Immature natural killer cell (primary cell): ENCODE data around the gene CD4. TPM values are rescaled to one million over a fixed set of nuclear protein-coding genes. Genes with fewer than 3 reads are reported as not detected.
"Not testable (repeated sequence)": the region's sequence is repeated elsewhere in the genome, so short reads cannot be mapped to it uniquely, and the experiment has no call there.

ENCODE experiments used
- DNase-seq, 3 donors: peaks; one replicate each; pipeline ENCODE4 v3.0.0; 2022; ENCODE audit warnings: mixed read lengths in 1 of 3
- H3K27ac Mint-ChIP-seq, 6 donors: one replicate each; pipeline ENCODE4 v1.8.0; 2020; ENCODE audit warnings: mixed read lengths in 6 of 6, mild to moderate bottlenecking in 5 of 6, inconsistent platforms in 4 of 6, moderate library complexity in 3 of 6
- H3K27me3 Mint-ChIP-seq, 3 donors: one replicate each; pipeline ENCODE4 v1.8.0; 2020 to 2021; ENCODE audit warnings: low read depth in 3 of 3, mild to moderate bottlenecking in 3 of 3, mixed read lengths in 3 of 3, moderate library complexity in 3 of 3, inconsistent platforms in 1 of 3
- H3K36me3 Mint-ChIP-seq, 3 donors: one replicate each; pipeline ENCODE4 v1.8.0; 2020; ENCODE audit warnings: mixed read lengths in 3 of 3, inconsistent platforms in 2 of 3, mild to moderate bottlenecking in 2 of 3
- H3K4me1 Mint-ChIP-seq, 2 donors: one replicate each; pipeline ENCODE4 v1.8.0; 2020; ENCODE audit warnings: inconsistent platforms in 2 of 2, mild to moderate bottlenecking in 2 of 2, mixed read lengths in 2 of 2, moderate library complexity in 1 of 2
- H3K4me3 Mint-ChIP-seq, 5 donors: one replicate each; pipeline ENCODE4 v1.8.0; 2020; ENCODE audit warnings: mild to moderate bottlenecking in 5 of 5, mixed read lengths in 5 of 5, inconsistent platforms in 3 of 5, moderate library complexity in 3 of 5
- H3K9me3 Mint-ChIP-seq, 6 donors: one replicate each; pipeline ENCODE4 v1.8.0; 2020; ENCODE audit warnings: mild to moderate bottlenecking in 6 of 6, mixed read lengths in 6 of 6, inconsistent platforms in 4 of 6, moderate library complexity in 3 of 6
- polyA plus RNA-seq, 3 donors: library from polyadenylated mRNA; unstranded; fragments of 300-500 nt; fragmentation: Illumina TruSeq; gene quantifications; one replicate each; pipeline ENCODE4 v1.2.3, GENCODE V29; 2021

CD4 gene
- polyA plus RNA-seq, 3 donors from 2014 or later = 2.0 to 11.7 (median 6.6) TPM

DNA sequence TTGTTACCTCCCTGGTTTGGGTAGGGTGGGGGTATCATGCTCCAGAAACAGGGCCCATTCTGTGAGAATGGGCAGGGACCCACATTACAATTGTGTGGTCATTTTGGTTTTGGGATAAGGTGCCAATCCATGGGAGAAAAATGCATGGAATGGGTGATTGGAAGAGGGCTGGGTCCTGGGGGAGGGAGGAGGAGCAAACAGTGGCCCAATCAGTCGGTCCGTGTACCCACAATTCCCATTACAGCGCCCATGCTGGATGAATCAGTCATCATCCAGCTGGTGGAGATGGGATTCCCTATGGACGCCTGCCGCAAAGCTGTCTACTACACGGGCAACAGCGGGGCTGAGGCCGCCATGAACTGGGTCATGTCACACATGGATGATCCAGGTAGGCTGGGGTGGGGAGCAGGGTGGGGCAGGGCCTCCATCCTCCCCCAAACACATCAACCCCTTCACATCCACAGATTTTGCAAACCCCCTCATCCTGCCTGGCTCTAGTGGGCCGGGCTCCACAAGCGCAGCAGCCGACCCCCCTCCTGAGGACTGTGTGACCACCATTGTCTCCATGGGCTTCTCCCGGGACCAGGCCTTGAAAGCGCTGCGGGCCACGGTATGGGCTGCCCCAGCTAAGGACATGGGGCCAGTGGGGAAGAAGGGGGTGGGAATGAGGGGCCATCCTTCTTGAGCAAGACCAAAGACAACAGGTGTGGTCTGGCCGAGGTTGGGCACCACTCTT lies 74.4 kb downstream of the CD4 start:
- DNase-seq = no peak
- peaks cover 2 to 4% (median 4%) of the 10 kb centered on the region in 3 donors for H3K27me3 Mint-ChIP-seq
- peaks cover 23 to 36% (median 29%) of the 10 kb centered on the region in 3 donors for H3K36me3 Mint-ChIP-seq
- H3K4me1 Mint-ChIP-seq = peaks cover 15 to 18% of the 10 kb centered on the region in 2 donors
- no peaks in the 10 kb centered on the region for H3K9me3 Mint-ChIP-seq
- no peak overlapping the region for H3K4me3 Mint-ChIP-seq
- H3K27ac Mint-ChIP-seq = no peak overlapping the region

DNA sequence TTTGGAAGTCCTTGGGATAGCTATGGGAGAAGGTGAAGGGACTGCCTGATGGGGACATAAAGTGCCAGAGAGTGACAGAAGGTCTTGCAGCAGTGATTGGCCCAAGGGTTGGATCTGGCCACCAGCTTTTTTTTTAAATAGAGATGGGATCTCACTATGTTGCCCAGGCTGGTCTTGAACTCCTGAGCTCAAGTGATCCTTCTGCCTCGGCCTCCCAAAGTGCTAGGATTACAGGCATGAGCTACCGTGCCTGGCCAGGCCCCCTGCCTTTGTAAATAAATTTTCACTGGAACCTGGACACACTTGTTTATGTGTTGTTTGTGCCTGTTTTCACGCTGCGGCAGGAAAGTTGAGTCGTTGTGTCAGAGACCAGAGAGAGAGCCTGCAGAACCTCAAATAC lies 76.0 kb downstream of the CD4 start:
- not testable (repeated sequence) for H3K27me3 Mint-ChIP-seq, DNase-seq, H3K9me3 Mint-ChIP-seq
- Mint-ChIP-seq H3K4me3 (peak overlapping the region in 4 of 5 donors; percentile 31 to 62 (median 37)), H3K27ac (peak overlapping the region in 3 of 6 donors; percentile 15 to 57 (median 38)), H3K36me3 (peaks cover 22 to 38% (median 29%) of the 10 kb centered on the region in 3 donors), H3K4me1 (peaks cover 28 to 31% of the 10 kb centered on the region in 2 donors)

DNA sequence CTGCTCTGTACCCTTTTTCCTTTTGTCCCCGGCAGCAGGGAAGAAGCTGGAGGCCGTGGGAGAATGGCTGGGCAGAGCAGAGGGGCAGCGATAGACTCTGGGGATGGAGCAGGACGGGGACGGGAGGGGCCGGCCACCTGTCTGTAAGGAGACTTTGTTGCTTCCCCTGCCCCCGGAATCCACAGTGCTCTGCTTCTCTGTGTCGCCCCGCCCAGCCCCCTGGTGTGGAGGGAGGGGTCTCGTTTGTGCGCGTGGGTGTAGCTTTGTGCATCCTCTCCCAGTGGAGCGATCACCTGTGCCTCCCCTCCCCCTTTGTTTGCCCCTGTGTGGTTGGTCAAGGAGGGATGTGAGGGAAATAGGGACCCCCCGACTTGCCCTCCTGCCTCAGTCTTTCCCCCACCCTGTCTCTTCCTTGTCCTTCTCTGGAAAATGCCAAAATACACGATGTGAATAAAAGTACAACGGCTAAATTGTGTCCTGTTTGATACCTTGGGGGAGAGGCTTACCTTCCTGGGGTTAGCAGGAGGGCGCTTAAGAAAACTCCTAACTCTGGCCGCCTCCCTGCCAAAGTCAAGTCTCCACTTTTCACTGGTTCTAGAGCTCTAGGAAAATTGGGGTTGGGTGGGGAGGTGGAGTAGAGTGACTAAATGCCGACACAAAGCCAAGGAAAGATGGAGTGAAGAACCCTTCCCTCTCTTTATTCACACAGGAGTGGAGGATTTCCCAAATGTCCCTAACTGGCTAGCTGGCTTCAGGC lies 77.0 kb downstream of the CD4 start:
- no peaks in the 10 kb centered on the region for H3K9me3 Mint-ChIP-seq
- peak overlapping the region; percentile 91 to 95 (median 92) for H3K4me3 Mint-ChIP-seq
- peaks cover 38 to 41% of the 10 kb centered on the region in 2 donors for H3K4me1 Mint-ChIP-seq
- no peak for DNase-seq
- H3K36me3 Mint-ChIP-seq = peaks cover 12 to 34% (median 23%) of the 10 kb centered on the region in 3 donors
- peaks cover 3 to 4% (median 4%) of the 10 kb centered on the region in 3 donors for H3K27me3 Mint-ChIP-seq
- H3K27ac Mint-ChIP-seq = peak overlapping the region in 3 of 6 donors; percentile 9 to 87 (median 49)

DNA sequence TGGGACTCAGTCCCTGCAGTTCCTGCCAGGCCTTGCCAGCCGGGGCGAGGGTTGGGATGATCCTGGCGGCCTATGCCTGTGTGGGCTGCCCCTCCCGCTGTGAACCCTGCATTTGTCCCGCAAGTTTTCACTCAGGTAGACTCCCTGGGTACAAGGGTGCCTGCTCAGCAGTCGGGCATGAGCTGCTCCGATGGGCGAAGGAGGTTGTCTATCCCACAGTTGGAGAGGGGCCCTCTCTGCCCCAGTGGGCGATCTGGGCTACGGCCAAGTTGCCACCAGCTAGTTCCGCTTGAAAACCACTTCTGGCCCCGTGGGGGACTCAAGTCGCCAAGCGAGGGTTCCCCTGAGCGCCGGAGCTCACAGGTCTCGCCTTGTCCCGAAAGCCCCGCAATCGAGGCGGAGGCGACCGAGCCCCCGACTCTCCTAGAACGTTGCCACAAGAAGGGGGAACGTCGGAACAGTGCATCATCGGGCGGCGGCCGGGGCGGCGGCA lies 77.6 kb downstream of the CD4 start:
- Mint-ChIP-seq H3K9me3 (no peaks in the 10 kb centered on the region), H3K27ac (peak overlapping the region; percentile 66 to 95 (median 87)), H3K4me3 (peak overlapping the region; percentile 91 to 95 (median 92)), H3K27me3 (peaks cover 3 to 4% (median 4%) of the 10 kb centered on the region in 3 donors), H3K4me1 (peaks cover 45 to 46% of the 10 kb centered on the region in 2 donors), H3K36me3 (peaks cover 12 to 31% (median 21%) of the 10 kb centered on the region in 3 donors)
- DNase-seq = no peak

DNA sequence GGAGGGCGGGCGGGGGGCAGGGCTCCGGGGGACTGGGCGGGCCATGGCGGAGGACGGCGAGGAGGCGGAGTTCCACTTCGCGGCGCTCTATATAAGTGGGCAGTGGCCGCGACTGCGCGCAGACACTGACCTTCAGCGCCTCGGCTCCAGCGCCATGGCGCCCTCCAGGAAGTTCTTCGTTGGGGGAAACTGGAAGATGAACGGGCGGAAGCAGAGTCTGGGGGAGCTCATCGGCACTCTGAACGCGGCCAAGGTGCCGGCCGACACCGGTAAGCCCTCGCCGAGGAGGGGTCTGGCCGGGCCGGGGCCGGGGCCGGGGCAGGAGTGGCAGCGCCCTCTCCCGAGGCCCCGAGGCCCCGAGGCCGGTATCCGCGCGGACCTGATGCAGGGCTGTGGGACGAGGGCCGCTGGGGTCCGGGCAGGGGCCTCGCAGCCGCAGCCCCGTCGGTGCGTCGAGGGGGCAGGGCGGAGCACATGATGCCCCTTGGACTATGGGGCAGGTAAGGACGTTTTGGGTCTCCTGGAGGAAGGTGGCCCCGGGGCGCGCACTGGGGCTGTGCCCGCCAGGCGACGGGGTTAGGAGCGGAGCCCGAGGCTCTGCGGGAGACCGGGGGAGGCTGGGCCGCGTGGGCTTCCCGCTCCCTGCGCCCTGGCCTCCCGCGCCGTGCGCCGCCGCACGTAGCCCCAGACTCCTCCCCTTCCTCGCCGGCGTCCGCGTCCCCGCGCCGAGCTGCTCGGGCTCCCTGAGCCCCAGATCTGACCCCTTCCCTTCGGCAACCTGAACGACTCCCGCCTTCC lies 78.3 kb downstream of the CD4 start, which contains the start of gene TPI1:
TSS of gene TPI1 (plus strand) at position 119 of the 798 bp plus-strand sequence. CDS start at position 155, 36 bp downstream.
- no peaks in the 10 kb centered on the region for H3K9me3 Mint-ChIP-seq
- peak; percentile 76 to 79 (median 78) for DNase-seq
- H3K36me3 Mint-ChIP-seq = peaks cover 8 to 26% (median 16%) of the 10 kb centered on the region in 3 donors
- peak within 1 kb of the TSS; percentile 66 to 95 (median 87) for H3K27ac Mint-ChIP-seq
- peaks cover 51 to 52% of the 10 kb centered on the region in 2 donors for H3K4me1 Mint-ChIP-seq
- H3K27me3 Mint-ChIP-seq = peaks cover 2 to 5% (median 3%) of the 10 kb centered on the region in 3 donors
- peak within 1 kb of the TSS; percentile 91 to 95 (median 92) for H3K4me3 Mint-ChIP-seq

DNA sequence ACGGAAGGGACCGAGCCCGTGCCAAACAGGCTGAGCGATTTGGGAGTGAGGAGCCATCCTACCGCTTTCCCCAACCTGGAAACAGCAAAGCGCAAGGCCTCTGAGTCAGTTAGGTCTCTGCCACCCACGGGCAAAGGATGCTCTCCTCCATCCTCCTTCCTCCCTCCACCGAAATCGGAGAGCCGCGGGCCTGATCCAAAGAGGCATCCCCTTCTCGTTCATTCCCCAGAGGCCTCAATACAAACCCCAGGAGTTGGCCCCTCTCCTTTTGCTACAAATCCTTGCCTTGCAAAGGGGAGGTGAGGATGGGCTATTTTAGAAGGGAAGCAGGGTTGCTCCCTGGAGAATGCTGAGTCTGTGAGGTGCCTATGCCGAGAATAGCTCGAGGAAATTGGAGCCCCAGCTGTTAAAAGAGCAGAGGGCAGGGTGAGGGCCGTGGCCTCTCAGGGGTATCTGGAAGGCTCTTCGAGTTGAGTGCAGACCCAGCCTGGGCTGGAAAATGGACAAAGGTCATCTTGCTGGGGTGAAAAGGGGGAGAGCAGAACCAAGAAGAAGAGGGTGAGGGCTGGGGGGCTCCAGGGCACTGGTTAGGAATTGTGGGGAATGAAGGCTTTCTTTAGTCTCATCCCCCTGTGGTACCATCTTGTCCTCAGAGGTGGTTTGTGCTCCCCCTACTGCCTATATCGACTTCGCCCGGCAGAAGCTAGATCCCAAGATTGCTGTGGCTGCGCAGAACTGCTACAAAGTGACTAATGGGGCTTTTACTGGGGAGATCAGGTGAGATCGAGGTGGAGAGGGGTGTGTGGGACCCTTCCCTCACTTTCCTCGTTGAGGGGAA lies 79.1 kb downstream of the CD4 start:
- H3K9me3 Mint-ChIP-seq = no peaks in the 10 kb centered on the region
- peaks cover 51 to 52% of the 10 kb centered on the region in 2 donors for H3K4me1 Mint-ChIP-seq
- peaks cover 2 to 6% (median 5%) of the 10 kb centered on the region in 3 donors for H3K27me3 Mint-ChIP-seq
- H3K4me3 Mint-ChIP-seq = peak overlapping the region; percentile 85 to 92 (median 86)
- H3K27ac Mint-ChIP-seq = peak overlapping the region; percentile 58 to 83 (median 80)
- peaks cover 6 to 21% (median 13%) of the 10 kb centered on the region in 3 donors for H3K36me3 Mint-ChIP-seq
- no peak for DNase-seq

DNA sequence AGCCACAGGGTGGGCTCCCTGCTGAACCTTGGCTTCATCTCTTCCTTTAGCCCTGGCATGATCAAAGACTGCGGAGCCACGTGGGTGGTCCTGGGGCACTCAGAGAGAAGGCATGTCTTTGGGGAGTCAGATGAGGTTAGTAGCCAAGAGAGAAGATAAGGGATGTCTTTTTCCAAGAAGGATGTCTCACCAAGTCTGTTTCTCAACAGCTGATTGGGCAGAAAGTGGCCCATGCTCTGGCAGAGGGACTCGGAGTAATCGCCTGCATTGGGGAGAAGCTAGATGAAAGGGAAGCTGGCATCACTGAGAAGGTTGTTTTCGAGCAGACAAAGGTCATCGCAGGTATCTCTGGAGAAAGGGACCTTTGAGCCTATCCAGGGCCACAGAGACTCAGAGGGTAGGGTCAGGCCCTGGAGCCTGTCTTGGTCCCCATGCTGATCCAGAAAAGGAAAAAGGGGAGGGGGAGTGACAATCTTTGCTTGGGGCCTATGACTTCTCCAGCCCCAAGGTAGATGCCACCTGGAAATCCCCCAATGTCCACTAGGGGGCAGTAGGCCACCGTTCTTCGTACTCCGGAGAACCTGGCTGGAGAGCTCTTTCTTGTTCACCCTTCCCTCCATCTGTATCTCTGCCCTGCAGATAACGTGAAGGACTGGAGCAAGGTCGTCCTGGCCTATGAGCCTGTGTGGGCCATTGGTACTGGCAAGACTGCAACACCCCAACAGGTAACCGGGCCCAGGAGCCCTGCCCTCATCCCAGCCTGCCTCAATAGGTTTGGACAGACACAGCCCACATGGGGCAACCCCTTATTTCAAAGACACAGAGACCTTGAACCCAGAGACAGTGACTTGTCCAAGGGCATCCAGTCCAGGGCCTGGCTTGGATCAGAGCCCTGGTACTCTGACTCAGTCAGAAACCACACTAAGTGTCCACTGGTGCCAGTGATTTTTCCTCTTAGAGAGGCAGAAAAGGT lies 80.0 kb downstream of the CD4 start:
- peak overlapping the region; percentile 58 to 87 (median 76) for H3K27ac Mint-ChIP-seq
- no peaks in the 10 kb centered on the region for H3K9me3 Mint-ChIP-seq
- H3K27me3 Mint-ChIP-seq = peaks cover 2 to 6% (median 5%) of the 10 kb centered on the region in 3 donors
- peak overlapping the region; percentile 85 to 92 (median 86) for H3K4me3 Mint-ChIP-seq
- H3K4me1 Mint-ChIP-seq = peaks cover 56 to 59% of the 10 kb centered on the region in 2 donors
- DNase-seq = peak; percentile 76 to 81 (median 76)
- peaks cover 4 to 20% (median 11%) of the 10 kb centered on the region in 3 donors for H3K36me3 Mint-ChIP-seq

DNA sequence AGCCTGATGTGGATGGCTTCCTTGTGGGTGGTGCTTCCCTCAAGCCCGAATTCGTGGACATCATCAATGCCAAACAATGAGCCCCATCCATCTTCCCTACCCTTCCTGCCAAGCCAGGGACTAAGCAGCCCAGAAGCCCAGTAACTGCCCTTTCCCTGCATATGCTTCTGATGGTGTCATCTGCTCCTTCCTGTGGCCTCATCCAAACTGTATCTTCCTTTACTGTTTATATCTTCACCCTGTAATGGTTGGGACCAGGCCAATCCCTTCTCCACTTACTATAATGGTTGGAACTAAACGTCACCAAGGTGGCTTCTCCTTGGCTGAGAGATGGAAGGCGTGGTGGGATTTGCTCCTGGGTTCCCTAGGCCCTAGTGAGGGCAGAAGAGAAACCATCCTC lies 81.0 kb downstream of the CD4 start:
- Mint-ChIP-seq H3K36me3 (peaks cover 0 to 13% (median 4%) of the 10 kb centered on the region in 3 donors), H3K4me3 (peak overlapping the region in 4 of 5 donors; percentile 14 to 64 (median 58)), H3K27ac (peak overlapping the region in 4 of 6 donors; percentile 33 to 49 (median 41)), H3K4me1 (peaks cover 57 to 59% of the 10 kb centered on the region in 2 donors)
- not testable (repeated sequence) for H3K27me3 Mint-ChIP-seq, H3K9me3 Mint-ChIP-seq, DNase-seq

Other genes with a start within 250 kb of the CD4 start
- gene IFFO1, start 233.5 kb upstream of the CD4 start, polyA plus RNA-seq = 10 to 100 TPM in 1 of 3 donors, 1 to 10 TPM in 2; 1.9 to 13.0 (median 3.1) TPM
- 10 to 100 TPM; 11.3 to 30.8 (median 18.0) TPM for gene NOP2, start 221.2 kb upstream of the CD4 start, polyA plus RNA-seq
- 10 to 100 TPM; 13.6 to 59.5 (median 20.7) TPM for gene CHD4, start 182.1 kb upstream of the CD4 start, polyA plus RNA-seq
- 10 to 100 TPM in 2 of 3 donors, 1 to 10 TPM in 1; 9.6 to 36.1 (median 11.6) TPM for gene LPAR5, start 153.6 kb upstream of the CD4 start, polyA plus RNA-seq
- 10 to 100 TPM in 1 of 3 donors, 1 to 10 TPM in 1, not detected in 1; 4.2 to 10.2 TPM for gene ACRBP, start 142.1 kb upstream of the CD4 start, polyA plus RNA-seq
- gene ING4, start 126.4 kb upstream of the CD4 start, polyA plus RNA-seq = 100 to 1,000 TPM in 1 of 3 donors, 10 to 100 TPM in 2; 60.7 to 156 (median 93.9) TPM
- 10 to 100 TPM; 14.6 to 41.5 (median 31.6) TPM for gene ZNF384, start 100.2 kb upstream of the CD4 start, polyA plus RNA-seq
- gene PIANP, start 88.7 kb upstream of the CD4 start, polyA plus RNA-seq = not detected
- gene COPS7A, start 65.5 kb upstream of the CD4 start, polyA plus RNA-seq = 10 to 100 TPM; 34.1 to 62.1 (median 45.6) TPM
- 100 to 1,000 TPM; 102 to 165 (median 155) TPM for gene MLF2, start 36.4 kb upstream of the CD4 start, polyA plus RNA-seq
- gene PTMS, start 23.2 kb upstream of the CD4 start, polyA plus RNA-seq = 1 to 10 TPM in 2 of 3 donors, under 1 TPM in 1; 0.40 to 8.0 (median 4.9) TPM
- gene LAG3, start 17.0 kb upstream of the CD4 start, polyA plus RNA-seq = 1 to 10 TPM; 1.3 to 8.3 (median 1.6) TPM
- not detected for gene GPR162, start 32.3 kb downstream of the CD4 start, polyA plus RNA-seq
- not detected for gene P3H3, start 38.9 kb downstream of the CD4 start, polyA plus RNA-seq
- gene GNB3, start 51.4 kb downstream of the CD4 start, polyA plus RNA-seq = not detected
- 1 to 10 TPM in 1 of 3 donors, under 1 TPM in 1, not detected in 1; 0.99 to 1.5 TPM for gene CDCA3, start 61.8 kb downstream of the CD4 start, polyA plus RNA-seq
- 10 to 100 TPM; 41.3 to 54.0 (median 52.0) TPM for gene USP5, start 62.6 kb downstream of the CD4 start, polyA plus RNA-seq
- gene TPI1, start 78.0 kb downstream of the CD4 start, polyA plus RNA-seq = 1,000 to 10,000 TPM in 1 of 3 donors, 100 to 1,000 TPM in 2; 801 to 1,209 (median 811) TPM
- 10 to 100 TPM; 11.2 to 17.0 (median 11.4) TPM for gene SPSB2, start 83.8 kb downstream of the CD4 start, polyA plus RNA-seq
- gene LRRC23, start 115.3 kb downstream of the CD4 start, polyA plus RNA-seq = 1 to 10 TPM; 2.3 to 4.4 (median 2.4) TPM
- 1 to 10 TPM; 2.0 to 6.5 (median 3.8) TPM for gene ENO2, start 125.1 kb downstream of the CD4 start, polyA plus RNA-seq
- gene ATN1, start 138.4 kb downstream of the CD4 start, polyA plus RNA-seq = 1 to 10 TPM in 2 of 3 donors, not detected in 1; 1.0 to 2.1 TPM
- gene RNU7-1, start 154.3 kb downstream of the CD4 start, polyA plus RNA-seq = not detected
- 100 to 1,000 TPM in 2 of 3 donors, 10 to 100 TPM in 1; 83.7 to 315 (median 170) TPM for gene C12orf57, start 154.5 kb downstream of the CD4 start, polyA plus RNA-seq
- 100 to 1,000 TPM; 231 to 513 (median 294) TPM for gene PTPN6, start 161.8 kb downstream of the CD4 start, polyA plus RNA-seq
- gene PHB2, start 181.1 kb downstream of the CD4 start, polyA plus RNA-seq = 100 to 1,000 TPM; 121 to 141 (median 136) TPM
- 10 to 100 TPM; 46.2 to 83.8 (median 65.5) TPM for gene EMG1, start 181.4 kb downstream of the CD4 start, polyA plus RNA-seq
- 10 to 100 TPM; 18.4 to 39.2 (median 34.8) TPM for gene LPCAT3, start 228.9 kb downstream of the CD4 start, polyA plus RNA-seq